H1 (cell line): ENCODE measurements around the gene RRAD. TPM values are rescaled to one million over a fixed set of nuclear protein-coding genes. Genes with fewer than 3 reads are reported as not detected.

ENCODE experiments used
- CTCF ChIA-PET: fragments of 300-600 bp; sonication (Branson Sonifier 250); formaldehyde crosslinking; loops from one replicate; lab custom pipeline; 2021; ENCODE audit not compliant: partially characterized antibody; lab: Charles Lee
- POLR2A ChIA-PET: fragments of 300-600 bp; sonication (Branson Sonifier 250); formaldehyde crosslinking; loops from one replicate; lab custom pipeline; 2021; ENCODE audit warnings: inconsistent platforms; ENCODE audit not compliant: partially characterized antibody; lab: Charles Lee
- DNase-seq, 2 experiments: peaks; one replicate each; pipeline versions ENCODE4 v3.0.0 to v3.0.0-alpha.2; 2010 to 2022; ENCODE audit warnings: low spot score in 2 of 2, low read depth in 1 of 2, mixed read lengths in 1 of 2
- FAIRE-seq: peaks from 2 replicates; lab custom pipeline; 2011; peaks lifted over from hg19 to GRCh38; lab: Jason Lieb, UNC
- H2AFZ ChIP-seq: 2 replicates; pipeline ENCODE4 v1.8.1; 2012; ENCODE audit warnings: low read length, inconsistent platforms
- H2AK5ac ChIP-seq: 2 replicates; pipeline ENCODE4 v1.6.1; 2013; ENCODE audit warnings: low read depth, low read length
- H2BK120ac ChIP-seq: replicated peaks from 2 replicates; pipeline ENCODE3; 2013; ENCODE audit warnings: low read depth, low read length, inconsistent platforms
- H2BK12ac ChIP-seq: 2 replicates; pipeline ENCODE4 v1.6.1; 2013; ENCODE audit warnings: low read depth, low read length
- H2BK15ac ChIP-seq: 2 replicates; pipeline ENCODE4 v1.6.1; 2013; ENCODE audit warnings: low read length
- H2BK20ac ChIP-seq: 2 replicates; pipeline ENCODE4 v1.6.1; 2013; ENCODE audit warnings: low read length
- H2BK5ac ChIP-seq: 2 replicates; pipeline ENCODE4 v1.6.1; 2013; ENCODE audit warnings: low read depth, low read length
- H3K14ac ChIP-seq: 2 replicates; pipeline ENCODE4 v1.6.1; 2013; ENCODE audit warnings: inconsistent platforms; ENCODE audit not compliant: insufficient read length
- H3K18ac ChIP-seq: 2 replicates; pipeline ENCODE4 v1.6.1; 2013; ENCODE audit warnings: low read length; ENCODE audit errors: extremely low read depth
- H3K23ac ChIP-seq: 2 replicates; pipeline ENCODE4 v1.6.1; 2013; ENCODE audit warnings: inconsistent platforms; ENCODE audit not compliant: insufficient read length
- H3K23me2 ChIP-seq: 2 replicates; pipeline ENCODE4 v1.6.1; 2013; ENCODE audit warnings: low read depth, low read length
- H3K27ac ChIP-seq: 2 replicates; pipeline ENCODE4 v1.6.1; 2011; ENCODE audit warnings: low read depth, low read length, inconsistent platforms
- H3K27me3 ChIP-seq, 4 experiments: replicated peaks in 1 of 4; 1 replicate in 1 of 4; 2 replicates in 3 of 4; pipeline versions ENCODE4 v1.6.1 to v1.8.1; 2011 to 2013; ENCODE audit warnings: low read length in 3 of 4, mild to moderate bottlenecking in 3 of 4, inconsistent platforms in 2 of 4, mixed read lengths in 2 of 4, moderate library complexity in 1 of 4; ENCODE audit not compliant: control insufficient read depth in 3 of 4, insufficient read depth in 3 of 4; ENCODE audit errors: extremely low read depth in 1 of 4
- H3K36me3 ChIP-seq, 4 experiments: 2 replicates each; pipeline versions ENCODE4 v1.6.1 to v1.8.1; 2011 to 2013; ENCODE audit warnings: mild to moderate bottlenecking in 4 of 4, low read length in 3 of 4, moderate library complexity in 2 of 4, control low read depth in 1 of 4, inconsistent platforms in 1 of 4; ENCODE audit not compliant: insufficient read depth in 4 of 4, control insufficient read depth in 2 of 4
- H3K4ac ChIP-seq: replicated peaks from 2 replicates; pipeline ENCODE3; 2013; ENCODE audit warnings: low read length, low read depth, mixed read lengths, inconsistent platforms; ENCODE audit not compliant: insufficient read length
- H3K4me1 ChIP-seq, 4 experiments: replicated peaks in 1 of 4; 1 replicate in 1 of 4; 2 replicates in 3 of 4; pipeline versions ENCODE4 v1.6.1 to v1.8.1; 2011 to 2013; ENCODE audit warnings: low read length in 3 of 4, inconsistent platforms in 2 of 4, mixed read lengths in 1 of 4; ENCODE audit not compliant: insufficient read depth in 4 of 4, control insufficient read depth in 3 of 4
- H3K4me2 ChIP-seq, 2 experiments: 2 replicates each; pipeline versions ENCODE4 v1.6.1 to v1.8.1; 2011 to 2013; ENCODE audit warnings: low read depth in 2 of 2, low read length in 2 of 2, control low read depth in 1 of 2, inconsistent platforms in 1 of 2, mild to moderate bottlenecking in 1 of 2; ENCODE audit not compliant: insufficient read depth in 1 of 2
- H3K4me3 ChIP-seq, 4 experiments: fragments of 200-600, 300-600 bp in 1 of 4; sonication (generic), shearing (Covaris generic), sonication (Bioruptor Twin) in 1 of 4; 2 replicates each; pipeline versions ENCODE4 v1.5.1 to v1.8.1; 2011 to 2016; ENCODE audit warnings: low read length in 4 of 4, low read depth in 3 of 4, control low read depth in 2 of 4, inconsistent platforms in 2 of 4, mild to moderate bottlenecking in 2 of 4, mixed read lengths in 1 of 4, moderate library complexity in 1 of 4; ENCODE audit not compliant: insufficient read depth in 2 of 4; ENCODE audit errors: extremely low read depth in 1 of 4
- H3K56ac ChIP-seq: replicated peaks from 2 replicates; pipeline ENCODE3; 2013; ENCODE audit warnings: low read depth, mild to moderate bottlenecking, mixed read lengths, low read length, inconsistent platforms; ENCODE audit not compliant: insufficient read length
- H3K79me1 ChIP-seq: 2 replicates; pipeline ENCODE4 v1.6.1; 2013; ENCODE audit warnings: low read depth, low read length, control low read depth
- H3K79me2 ChIP-seq, 2 experiments: 2 replicates each; pipeline versions ENCODE4 v1.6.1 to v1.8.1; 2012 to 2013; ENCODE audit warnings: low read length in 2 of 2, mild to moderate bottlenecking in 2 of 2, inconsistent platforms in 1 of 2; ENCODE audit not compliant: insufficient read depth in 2 of 2, control insufficient read depth in 1 of 2
- H3K9ac ChIP-seq, 4 experiments: replicated peaks in 1 of 4; 1 replicate in 1 of 4; 2 replicates in 3 of 4; pipeline versions ENCODE4 v1.6.1 to v1.8.1; 2011 to 2013; ENCODE audit warnings: low read depth in 3 of 4, low read length in 3 of 4, control low read depth in 2 of 4, mild to moderate bottlenecking in 2 of 4, moderate library complexity in 2 of 4, inconsistent platforms in 1 of 4; ENCODE audit errors: extremely low read depth in 1 of 4
- H3K9me3 ChIP-seq, 2 experiments: 2 replicates each; pipeline versions ENCODE4 v1.6.1 to v1.8.1; 2012 to 2013; ENCODE audit warnings: mild to moderate bottlenecking in 2 of 2, moderate library complexity in 2 of 2, control low read depth in 1 of 2, inconsistent platforms in 1 of 2, low read depth in 1 of 2, low read length in 1 of 2, mixed read lengths in 1 of 2; ENCODE audit not compliant: insufficient read depth in 2 of 2
- H4K20me1 ChIP-seq, 2 experiments: replicated peaks in 1 of 2; 2 replicates each; pipeline versions ENCODE3 to v1.8.1; 2011 to 2013; ENCODE audit warnings: inconsistent platforms in 2 of 2, low read length in 2 of 2, mild to moderate bottlenecking in 1 of 2; ENCODE audit not compliant: insufficient read depth in 2 of 2, control insufficient read depth in 1 of 2
- H4K5ac ChIP-seq: 2 replicates; pipeline ENCODE4 v1.6.1; 2013; ENCODE audit warnings: low read length, low read depth, mixed read lengths, inconsistent platforms; ENCODE audit not compliant: insufficient read length
- H4K8ac ChIP-seq: 2 replicates; pipeline ENCODE4 v1.8.0; 2013; ENCODE audit warnings: mild to moderate bottlenecking, moderate library complexity, low read length, inconsistent platforms; ENCODE audit not compliant: insufficient read depth; ENCODE audit errors: extremely low read depth
- H4K91ac ChIP-seq: replicated peaks from 2 replicates; pipeline ENCODE3; 2013; ENCODE audit warnings: low read length, mixed read lengths, inconsistent platforms; ENCODE audit not compliant: insufficient read length
- HDAC2 ChIP-seq, 2 experiments: fragments of 300-600 bp in 1 of 2; sonication (generic) in 1 of 2; IDR thresholded peaks; 2 replicates each; pipeline ENCODE4 v1.6.1; 2011 to 2012; ENCODE audit warnings: low read depth in 2 of 2, low read length in 2 of 2, mild to moderate bottlenecking in 2 of 2, moderate library complexity in 2 of 2, borderline replicate concordance in 1 of 2, inconsistent platforms in 1 of 2
- KDM1A ChIP-seq: fragments of 200-600, 300-600 bp; sonication (generic); IDR thresholded peaks from 2 replicates; pipeline ENCODE4 v1.7.1; 2016; ENCODE audit warnings: mild to moderate bottlenecking, low read length, borderline replicate concordance
- MAFK ChIP-seq: IDR thresholded peaks from 2 replicates; pipeline ENCODE4 v1.6.1; 2012; ENCODE audit warnings: low read depth, mild to moderate bottlenecking, improper control_type of control experiment, low read length
- TBP ChIP-seq: IDR thresholded peaks from 2 replicates; pipeline ENCODE4 v1.6.1; 2011; ENCODE audit warnings: low read depth, low read length, improper control_type of control experiment
- TEAD4 ChIP-seq: IDR thresholded peaks from 2 replicates; pipeline ENCODE4 v1.6.1; 2012; ENCODE audit warnings: low read depth, low read length, inconsistent platforms, mixed read lengths
- WGBS, 2 experiments: shearing (Covaris generic) in 1 of 2; methylation state at CpG; one replicate each; pipeline versions ENCODE4 v1.1.6 to v1.1.7; 2013 to 2015; ENCODE audit warnings: low lambda C conversion rate in 2 of 2, mixed read lengths in 2 of 2, inconsistent platforms in 1 of 2, low coverage in 1 of 2, missing lambda C conversion rate in 1 of 2; ENCODE audit not compliant: insufficient replicate concordance in 2 of 2, insufficient coverage in 1 of 2, insufficient read length in 1 of 2; ENCODE audit errors: extremely low coverage in 1 of 2, missing lambda C conversion rate in 1 of 2; 5-methylcytosine and 5-hydroxymethylcytosine counted together
- polyA plus RNA-seq, 7 experiments: library from polyadenylated mRNA; depleted of rRNA in 3 of 7; stranded (reverse) in 5 of 7; unstranded in 2 of 7; fragments of >200 nt in 5 of 7; fragments of 200-250 nt in 2 of 7; gene quantifications; 1 replicate in 5 of 7; 2 replicates in 1 of 7; 4 replicates in 1 of 7; pipeline versions ENCODE4 v1.2.1 to v1.2.3, GENCODE V29; 2011 to 2013; ENCODE audit warnings: missing spikeins in 2 of 7, mixed read lengths in 2 of 7
- total RNA-seq: library from RNA; stranded (reverse); fragmentation: NEBNext Ultra II Directional; extraction: Animal tissue kit (Norgen Biotek cat#: 25700); gene quantifications from 2 replicates; pipeline ENCODE4 v1.2.1, GENCODE V29; 2021
- TF ChIP-seq, protein P1 (sequence below): IDR thresholded peaks from 2 replicates; pipeline ENCODE4 v1.6.1; 2012; ENCODE audit warnings: inconsistent platforms

RRAD gene
- total and polyA plus RNA-seq, 2 of the 8 experiments (the other 6 are each of a cell fraction or from before 2014, with no cell fraction given) = 0.17 TPM; not detected in 1

DNA sequence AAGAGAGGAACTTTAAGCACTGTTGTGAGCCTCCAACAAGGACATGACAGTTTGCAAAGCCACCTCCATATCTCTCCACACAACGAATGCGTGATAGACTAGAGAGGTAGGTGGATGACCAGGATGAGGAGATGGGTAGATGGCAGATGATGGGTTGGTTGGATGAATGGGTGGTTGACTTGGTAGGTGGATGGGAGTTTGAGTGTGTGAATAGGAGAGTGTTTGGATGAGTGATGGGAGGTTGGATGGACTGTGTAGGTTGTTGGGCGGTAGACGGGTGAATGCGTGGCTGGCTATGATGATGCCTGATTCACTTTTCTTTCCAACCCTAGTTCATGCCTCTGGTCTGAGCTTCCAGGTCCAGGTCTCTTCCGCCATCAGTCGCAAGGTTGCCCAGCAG is 10.8 kb downstream of the RRAD start:
- Histone ChIP-seq H3K23me2 (peaks cover 3% of the 10 kb centered on the region; the same call in 1 of the 2 replicates), H2BK20ac (no peak overlapping the region), H3K27ac (no peak overlapping the region), H3K9me3 (no peaks in the 10 kb centered on the region), H2BK5ac (no peak overlapping the region), H4K8ac (no peak overlapping the region), H3K4ac (no peak overlapping the region), H3K9ac (no peak overlapping the region), H3K23ac (no peak overlapping the region), H2BK120ac (no peak overlapping the region), H3K27me3 (no peaks in the 10 kb centered on the region; a peak in 3 of 7 replicates), H2BK12ac (no peak overlapping the region), H3K18ac (no peak overlapping the region), H3K14ac (no peak overlapping the region), H4K5ac (no peak overlapping the region), H3K36me3 (no peaks in the 10 kb centered on the region), H4K91ac (no peak overlapping the region), H2AFZ (no peak overlapping the region), H3K4me1 (peaks cover 0 to 3% (median 0%) of the 10 kb centered on the region in 4 experiments; a peak in 1 of 7 replicates), H3K4me3 (no peak overlapping the region), H3K79me1 (no peaks in the 10 kb centered on the region), H2AK5ac (no peak overlapping the region; the same call in 1 of the 2 replicates), H2BK15ac (no peak overlapping the region), H3K56ac (no peak overlapping the region), H3K4me2 (no peak overlapping the region), H3K79me2 (no peaks in the 10 kb centered on the region), H4K20me1 (peaks cover 0 to 5% of the 10 kb centered on the region in 2 experiments)
- no peak for TF ChIP-seq KDM1A
- no peak for TF ChIP-seq MAFK
- TF ChIP-seq, protein P1, sequence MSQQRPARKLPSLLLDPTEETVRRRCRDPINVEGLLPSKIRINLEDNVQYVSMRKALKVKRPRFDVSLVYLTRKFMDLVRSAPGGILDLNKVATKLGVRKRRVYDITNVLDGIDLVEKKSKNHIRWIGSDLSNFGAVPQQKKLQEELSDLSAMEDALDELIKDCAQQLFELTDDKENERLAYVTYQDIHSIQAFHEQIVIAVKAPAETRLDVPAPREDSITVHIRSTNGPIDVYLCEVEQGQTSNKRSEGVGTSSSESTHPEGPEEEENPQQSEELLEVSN = no peak
- no peak for TF ChIP-seq TBP
- TF ChIP-seq TEAD4 = no peak
- TF ChIP-seq HDAC2 (IDR thresholded peaks at IDR 0.05; ENCODE audit: borderline replicate concordance in 1 of 2, low read depth in 2 of 2, low read length in 2 of 2) = no peak
- ChIA-PET POLR2A (no interaction called here), CTCF (interaction anchor here (0.8 to 42.0 kb wide), 3 partner anchors 1 to 16 kb away, joined by 3 to 1009 read pairs (median 1009); partner anchors contain the start of genes CDH16, PDP2 and RRAD)
- DNase-seq (no peak), FAIRE-seq (no peak)
- WGBS, 2 experiments = 92 to 100% methylated on average over 1 to 7 of the region's 7 CpGs
